ENCODE measurements around the gene OR5B21.

Gene OR5B21

DNA sequence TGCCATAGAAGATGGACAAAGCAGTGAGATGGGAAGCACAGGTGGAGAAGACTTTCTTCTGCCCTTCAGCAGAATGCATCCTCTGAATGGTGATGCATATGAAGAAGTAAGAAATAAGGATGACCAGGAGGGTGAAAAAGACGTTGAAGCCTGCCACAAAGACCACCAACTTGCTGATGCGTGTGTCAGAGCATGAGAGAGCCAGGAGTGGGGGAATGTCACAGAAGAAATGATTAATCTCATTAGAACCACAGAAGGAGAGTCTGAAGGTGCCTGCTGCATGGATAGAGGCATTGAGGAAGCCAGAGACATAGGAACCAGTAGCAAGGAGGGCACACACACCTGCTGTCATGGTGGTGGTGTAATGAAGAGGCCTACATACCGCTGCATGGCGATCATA lies 550 bp downstream of the OR5B21 start:
- no peak overlapping the region for H3K4me3 ChIP-seq (replicated peaks; ENCODE audit: low read depth, low read length)
- DNase-seq (ENCODE audit: extremely low read depth, low read depth): no peak
- TF ChIP-seq, protein P1, sequence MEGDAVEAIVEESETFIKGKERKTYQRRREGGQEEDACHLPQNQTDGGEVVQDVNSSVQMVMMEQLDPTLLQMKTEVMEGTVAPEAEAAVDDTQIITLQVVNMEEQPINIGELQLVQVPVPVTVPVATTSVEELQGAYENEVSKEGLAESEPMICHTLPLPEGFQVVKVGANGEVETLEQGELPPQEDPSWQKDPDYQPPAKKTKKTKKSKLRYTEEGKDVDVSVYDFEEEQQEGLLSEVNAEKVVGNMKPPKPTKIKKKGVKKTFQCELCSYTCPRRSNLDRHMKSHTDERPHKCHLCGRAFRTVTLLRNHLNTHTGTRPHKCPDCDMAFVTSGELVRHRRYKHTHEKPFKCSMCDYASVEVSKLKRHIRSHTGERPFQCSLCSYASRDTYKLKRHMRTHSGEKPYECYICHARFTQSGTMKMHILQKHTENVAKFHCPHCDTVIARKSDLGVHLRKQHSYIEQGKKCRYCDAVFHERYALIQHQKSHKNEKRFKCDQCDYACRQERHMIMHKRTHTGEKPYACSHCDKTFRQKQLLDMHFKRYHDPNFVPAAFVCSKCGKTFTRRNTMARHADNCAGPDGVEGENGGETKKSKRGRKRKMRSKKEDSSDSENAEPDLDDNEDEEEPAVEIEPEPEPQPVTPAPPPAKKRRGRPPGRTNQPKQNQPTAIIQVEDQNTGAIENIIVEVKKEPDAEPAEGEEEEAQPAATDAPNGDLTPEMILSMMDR (IDR thresholded peaks at IDR 0.05; ENCODE audit: low read depth, low read length, missing control alignments): no peak

DNA sequence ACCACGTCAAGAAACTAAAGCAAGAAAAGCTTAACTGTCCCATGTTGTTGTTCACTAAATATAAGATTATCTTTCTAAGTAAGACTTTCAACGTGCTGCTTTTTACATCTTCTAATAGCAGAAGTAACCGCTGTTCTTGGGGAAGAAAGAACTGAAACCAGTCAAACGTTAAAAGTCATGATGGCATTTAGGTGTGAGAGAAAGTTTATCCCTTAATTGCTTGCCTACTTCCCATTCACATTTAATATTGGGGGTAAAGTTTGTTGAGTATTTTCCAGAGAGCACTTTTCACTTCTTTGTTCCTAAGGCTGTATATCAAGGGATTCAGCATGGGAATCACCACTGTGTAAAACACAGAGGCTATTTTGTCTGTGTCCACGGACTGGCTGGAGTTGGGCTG lies 970 bp downstream of the OR5B21 start:
- H3K4me3 ChIP-seq (replicated peaks; ENCODE audit: low read depth, low read length): no peak overlapping the region
- no peak for DNase-seq (ENCODE audit: extremely low read depth, low read depth)
- TF ChIP-seq, protein P1 (IDR thresholded peaks at IDR 0.05; ENCODE audit: low read depth, low read length, missing control alignments): no peak

DNA sequence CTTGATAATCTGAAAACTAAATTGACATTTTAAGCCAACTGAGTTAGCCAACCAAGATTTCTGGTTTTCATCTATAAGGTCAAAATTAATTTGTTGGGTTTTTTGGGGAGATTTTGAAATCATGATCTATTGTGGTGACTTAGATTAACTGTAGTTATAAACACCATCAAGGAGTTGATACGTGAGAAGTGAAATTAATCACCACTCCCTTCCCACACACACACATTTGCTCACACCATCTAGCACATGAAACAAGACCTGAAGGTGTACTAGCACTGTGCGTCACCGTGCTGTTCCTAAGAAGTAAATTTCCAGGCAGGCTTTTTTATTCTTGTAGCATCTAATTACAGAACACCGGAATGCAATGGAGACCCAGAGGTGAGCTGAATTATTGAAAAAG lies 2.1 kb downstream of the OR5B21 start:
- TF ChIP-seq, protein P1 (IDR thresholded peaks at IDR 0.05; ENCODE audit: low read depth, low read length, missing control alignments): no peak
- no peak overlapping the region for H3K4me3 ChIP-seq (replicated peaks; ENCODE audit: low read depth, low read length)
- no peak for DNase-seq (ENCODE audit: extremely low read depth, low read depth)

DNA sequence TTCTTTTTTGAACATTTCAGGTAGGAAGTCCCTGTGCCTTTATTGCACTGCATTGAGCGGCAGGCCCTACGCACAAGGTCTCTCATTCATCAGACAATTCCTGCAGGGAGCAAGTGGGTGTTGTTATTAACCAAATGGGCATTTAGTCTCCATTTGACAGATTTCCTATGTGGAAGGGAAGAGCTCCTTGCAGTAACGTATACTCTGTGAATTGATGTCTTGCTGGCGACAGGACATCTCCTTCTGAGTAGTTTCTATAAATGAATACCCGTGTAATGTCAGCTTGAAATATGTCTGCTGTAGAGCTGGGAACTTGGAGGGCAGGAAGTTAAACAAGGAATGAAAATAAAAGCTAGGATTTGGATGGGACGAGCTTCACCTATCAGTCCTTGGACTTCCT lies 3.7 kb downstream of the OR5B21 start:
- DNase-seq (ENCODE audit: extremely low read depth, low read depth): no peak
- TF ChIP-seq, protein P1 (IDR thresholded peaks at IDR 0.05; ENCODE audit: low read depth, low read length, missing control alignments): no peak
- no peak overlapping the region for H3K4me3 ChIP-seq (replicated peaks; ENCODE audit: low read depth, low read length)

DNA sequence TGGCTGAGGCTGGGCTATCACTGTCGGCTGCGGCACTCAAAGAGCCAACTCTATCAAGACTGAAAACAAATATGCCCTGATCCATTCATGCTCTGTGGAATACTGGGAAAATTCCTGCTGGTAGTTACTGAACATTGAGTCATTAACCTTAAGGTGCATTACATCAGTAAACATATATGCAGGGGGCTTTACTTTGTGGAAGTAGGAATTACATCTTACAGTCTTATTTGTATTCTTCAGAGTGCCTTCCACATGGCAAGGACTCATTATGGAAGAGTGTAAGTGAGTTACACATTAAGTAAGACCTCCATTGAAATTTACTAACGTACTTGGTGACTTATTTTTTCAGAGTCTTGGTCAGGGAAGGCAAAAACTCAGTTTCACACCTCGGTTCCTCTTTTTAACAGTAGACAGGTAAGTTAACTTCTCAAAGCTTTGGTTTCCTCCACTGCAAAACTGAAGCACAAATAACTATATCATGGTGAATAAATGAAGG lies 4.5 kb downstream of the OR5B21 start:
- no peak for DNase-seq (ENCODE audit: extremely low read depth, low read depth)
- H3K4me3 ChIP-seq (replicated peaks; ENCODE audit: low read depth, low read length): no peak overlapping the region
- TF ChIP-seq, protein P1 (IDR thresholded peaks at IDR 0.05; ENCODE audit: low read depth, low read length, missing control alignments): no peak

DNA sequence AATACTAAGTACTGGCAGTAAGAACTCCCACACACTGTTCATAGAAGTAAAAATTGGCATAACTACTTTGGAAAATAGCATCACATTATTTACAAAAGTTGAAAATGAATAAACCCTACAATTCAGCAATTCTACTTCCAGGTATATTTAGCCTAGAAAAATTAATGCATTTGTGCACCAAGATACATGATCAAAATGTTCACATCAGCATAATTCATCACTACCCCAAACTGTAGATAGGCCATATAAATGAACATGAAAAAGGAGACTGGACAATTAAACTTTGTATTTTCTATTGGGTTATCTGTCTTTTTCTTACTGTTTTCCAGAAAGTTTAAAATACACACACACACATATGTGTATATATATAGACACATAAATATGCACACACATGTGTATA lies 5.9 kb downstream of the OR5B21 start:
- H3K4me3 ChIP-seq (replicated peaks; ENCODE audit: low read depth, low read length): no peak overlapping the region
- TF ChIP-seq, protein P1 (IDR thresholded peaks at IDR 0.05; ENCODE audit: low read depth, low read length, missing control alignments): no peak
- no peak for DNase-seq (ENCODE audit: extremely low read depth, low read depth)

DNA sequence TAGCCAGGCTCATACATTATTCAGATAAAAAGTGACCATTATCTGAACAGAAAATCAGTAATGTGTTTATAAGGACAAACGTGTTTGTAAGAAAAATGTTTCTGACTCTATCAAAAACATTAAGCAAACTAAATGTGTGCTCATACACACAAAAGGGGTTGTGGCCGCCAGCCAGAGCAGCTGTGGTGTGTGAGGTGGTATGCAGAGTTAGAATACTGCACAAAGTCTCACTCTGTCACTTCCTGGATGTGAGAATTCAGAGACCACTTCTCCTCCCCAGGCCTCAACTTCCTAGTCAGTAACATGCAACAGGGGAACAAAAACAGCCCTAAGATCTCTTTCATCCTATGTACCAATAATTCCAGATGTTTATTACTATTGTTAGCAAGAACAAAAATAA lies 9.4 kb downstream of the OR5B21 start:
- DNase-seq (ENCODE audit: extremely low read depth, low read depth): no peak
- TF ChIP-seq, protein P1 (IDR thresholded peaks at IDR 0.05; ENCODE audit: low read depth, low read length, missing control alignments): no peak
- no peak overlapping the region for H3K4me3 ChIP-seq (replicated peaks; ENCODE audit: low read depth, low read length)
